Mucosa of descending colon (tissue), 3 donors: ENCODE results near the gene DGUOK. TPM values are rescaled to one million over a fixed set of nuclear protein-coding genes. Genes with fewer than 3 reads are reported as not detected.

ENCODE experiments used
- ATAC-seq: fragments of 200-7000 bp; cut with Tn5 transposase; one replicate; pipeline ENCODE4 v1.9.1; 2020; ENCODE audit warnings: mild to moderate bottlenecking, moderate library complexity
- DNase-seq, 3 donors: peaks; one replicate each; pipeline ENCODE4 v3.0.0-alpha.2; 2020
- H3K36me3 ChIP-seq: fragments of 200-600 bp; one replicate; pipeline ENCODE4 v1.8.0; 2021; ENCODE audit warnings: low read depth, mild to moderate bottlenecking
- H3K4me1 ChIP-seq: fragments of 200-600 bp; one replicate; pipeline ENCODE4 v1.8.0; 2021; ENCODE audit warnings: low read depth, mild to moderate bottlenecking
- H3K4me3 ChIP-seq: fragments of 200-600 bp; one replicate; pipeline ENCODE4 v1.8.0; 2021; ENCODE audit warnings: mild to moderate bottlenecking
- H3K9me3 ChIP-seq: fragments of 200-600 bp; one replicate; pipeline ENCODE4 v1.8.0; 2021; ENCODE audit warnings: mild to moderate bottlenecking
- intact Hi-C, 2 donors: fragments of 100-400 bp; cut with DNase I in 1 of 2; cut with micrococcal nuclease in 1 of 2; formaldehyde crosslinking; loops; one replicate each; pipeline versions ENCODE4 v1.11.0 to v1.11.1; 2022; cut with DNase I, micrococcal nuclease
- total RNA-seq, 3 donors: library from RNA; stranded (reverse); fragmentation: NEBNext Ultra II Directional in 2 of 3; extraction: Animal tissue kit (Norgen Biotek cat#: 25700) in 2 of 3; gene quantifications; one replicate each; pipeline versions ENCODE4 v1.2.1 to v1.2.4, GENCODE V29; 2021 to 2023
- TF ChIP-seq, protein P1 (sequence below): fragments of 200-600 bp; IDR thresholded peaks from one replicate; pipeline ENCODE4 v1.8.0; 2022; ENCODE audit warnings: antibody characterized with exemption, mild to moderate bottlenecking
- donor health status: DM: no; HTN: no; CAD: no; lungs with moderate emphysema.
- donor health status: DM: no; HTN: no; CAD: no.
- donor health status: DM: no; HTN: yes; CAD: no.

DGUOK gene
- total RNA-seq, 3 donors from 2014 or later, result 36.5 to 61.3 (median 57.8) TPM

GRCh38 chr2:73921581-73921980 is 5.1 kb upstream of the DGUOK start:
- DNase-seq (no peak), ATAC-seq (no peak)
- Histone ChIP-seq H3K4me3 (no peak overlapping the region), H3K36me3 (no peaks in the 10 kb centered on the region), H3K9me3 (no peaks in the 10 kb centered on the region), H3K4me1 (peaks cover 11% of the 10 kb centered on the region)
- TF ChIP-seq, protein P1, sequence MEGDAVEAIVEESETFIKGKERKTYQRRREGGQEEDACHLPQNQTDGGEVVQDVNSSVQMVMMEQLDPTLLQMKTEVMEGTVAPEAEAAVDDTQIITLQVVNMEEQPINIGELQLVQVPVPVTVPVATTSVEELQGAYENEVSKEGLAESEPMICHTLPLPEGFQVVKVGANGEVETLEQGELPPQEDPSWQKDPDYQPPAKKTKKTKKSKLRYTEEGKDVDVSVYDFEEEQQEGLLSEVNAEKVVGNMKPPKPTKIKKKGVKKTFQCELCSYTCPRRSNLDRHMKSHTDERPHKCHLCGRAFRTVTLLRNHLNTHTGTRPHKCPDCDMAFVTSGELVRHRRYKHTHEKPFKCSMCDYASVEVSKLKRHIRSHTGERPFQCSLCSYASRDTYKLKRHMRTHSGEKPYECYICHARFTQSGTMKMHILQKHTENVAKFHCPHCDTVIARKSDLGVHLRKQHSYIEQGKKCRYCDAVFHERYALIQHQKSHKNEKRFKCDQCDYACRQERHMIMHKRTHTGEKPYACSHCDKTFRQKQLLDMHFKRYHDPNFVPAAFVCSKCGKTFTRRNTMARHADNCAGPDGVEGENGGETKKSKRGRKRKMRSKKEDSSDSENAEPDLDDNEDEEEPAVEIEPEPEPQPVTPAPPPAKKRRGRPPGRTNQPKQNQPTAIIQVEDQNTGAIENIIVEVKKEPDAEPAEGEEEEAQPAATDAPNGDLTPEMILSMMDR, result no peak
- intact Hi-C loops, result no loop called here

DNA sequence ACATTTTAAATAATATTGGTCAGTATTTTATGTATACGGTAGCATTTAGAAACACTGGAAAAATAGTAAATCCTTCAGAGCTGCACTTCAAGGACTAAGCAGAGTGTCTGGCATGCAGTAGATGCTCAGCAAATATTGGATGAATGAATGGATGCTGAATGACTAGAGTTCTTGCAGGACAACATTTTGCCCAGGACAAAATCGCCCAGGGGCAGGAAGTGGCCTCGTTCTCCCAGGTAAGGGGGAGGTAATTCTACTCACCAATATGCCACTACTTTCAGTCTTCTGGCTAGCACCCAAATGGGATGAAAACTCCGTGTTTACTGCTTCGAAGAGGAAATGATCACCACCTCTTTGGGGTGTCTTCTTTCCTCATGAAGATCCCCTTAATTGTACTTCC is 4.0 kb upstream of the DGUOK start:
- Histone ChIP-seq H3K9me3 (no peaks in the 10 kb centered on the region), H3K4me3 (no peak overlapping the region), H3K4me1 (peaks cover 13% of the 10 kb centered on the region), H3K36me3 (no peaks in the 10 kb centered on the region)
- DNase-seq (no peak), ATAC-seq (no peak)
- intact Hi-C loops, result no loop called here
- TF ChIP-seq, protein P1, result no peak

DNA sequence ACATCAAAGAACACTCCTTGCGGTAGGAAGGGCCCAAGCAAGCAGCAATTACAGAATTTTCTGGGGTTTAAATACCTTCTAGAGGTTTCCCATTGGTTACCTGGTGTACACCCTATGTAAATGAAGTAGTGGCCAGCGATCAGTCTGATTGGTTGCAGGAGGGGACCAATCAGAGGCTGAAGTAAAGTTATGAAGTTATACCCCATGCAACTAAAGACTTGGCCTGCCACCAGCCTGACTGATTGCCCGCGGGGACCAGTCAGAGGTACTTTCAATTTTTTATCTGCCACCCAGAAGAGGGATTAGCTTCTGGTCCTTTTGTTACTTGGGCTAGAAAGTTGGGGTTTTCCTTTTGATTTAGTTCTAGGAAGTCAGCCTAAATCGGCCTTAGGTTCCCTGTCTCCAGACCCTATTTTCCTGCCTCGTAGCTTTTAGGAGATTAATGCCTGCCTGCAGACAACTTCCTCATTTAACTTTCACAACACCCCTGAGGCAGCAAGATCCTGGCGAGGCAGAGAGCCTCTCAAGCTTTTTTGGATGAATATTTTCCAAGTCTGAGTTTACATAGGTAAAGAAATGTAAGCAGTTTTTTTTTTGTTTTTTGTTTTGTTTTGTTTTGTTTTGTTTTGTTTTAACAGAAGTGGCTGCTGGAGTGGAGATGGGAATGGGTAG is 1.5 kb upstream of the DGUOK start:
- H3K4me3 ChIP-seq, result no peak overlapping the region
- DNase-seq (peak; percentile 59 to 77 (median 60)), ATAC-seq (peak; percentile 33)
- TF ChIP-seq, protein P1, result no peak
- H3K4me1 ChIP-seq, result peaks cover 38% of the 10 kb centered on the region
- no peaks in the 10 kb centered on the region for H3K36me3 ChIP-seq
- no peaks in the 10 kb centered on the region for H3K9me3 ChIP-seq
- intact Hi-C loops, result loop anchor here in 1 of 2 donors (5.0 kb wide), 1 partner anchor 57 kb away; the partner anchor contains the start of gene TET3

DNA sequence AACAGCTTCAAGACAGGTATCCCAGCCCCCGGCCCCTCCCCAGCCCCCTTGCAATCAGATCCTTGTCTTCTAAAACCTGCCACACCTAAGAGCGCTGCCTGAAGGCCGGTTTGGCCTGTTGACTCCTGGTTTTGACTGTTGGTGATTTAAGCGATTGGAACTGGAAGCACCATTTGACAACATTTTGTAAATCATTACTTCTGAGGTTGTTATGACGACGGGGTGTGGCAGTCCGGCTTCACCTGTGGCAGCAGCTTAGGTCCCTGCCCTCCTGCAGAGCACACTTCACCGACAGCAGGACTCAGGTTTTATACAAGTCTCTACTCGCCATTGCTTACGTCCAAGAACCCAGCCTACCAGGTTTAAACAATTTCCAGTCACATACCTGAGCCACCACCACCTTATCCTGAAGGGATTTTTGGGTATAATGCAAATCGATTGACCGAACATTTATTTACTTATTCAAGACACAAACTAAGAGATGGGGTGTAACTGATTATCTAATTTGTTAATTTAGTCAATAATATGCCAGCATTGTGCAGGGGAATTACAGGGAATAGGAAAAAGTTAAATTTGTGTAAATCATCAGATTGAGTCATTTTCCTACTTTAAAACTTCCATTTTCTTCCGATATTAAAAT is 707 bp upstream of the DGUOK start:
- ATAC-seq, result peak; percentile 75
- no peak overlapping the region for H3K4me3 ChIP-seq
- peaks cover 39% of the 10 kb centered on the region for H3K4me1 ChIP-seq
- DNase-seq, result peak; percentile 79 to 92 (median 80)
- TF ChIP-seq, protein P1, result no peak
- H3K9me3 ChIP-seq, result no peaks in the 10 kb centered on the region
- H3K36me3 ChIP-seq, result no peaks in the 10 kb centered on the region
- intact Hi-C loops, result loop anchor here in 1 of 2 donors (5.0 kb wide), 1 partner anchor 56 kb away; the partner anchor contains the start of gene TET3

DNA sequence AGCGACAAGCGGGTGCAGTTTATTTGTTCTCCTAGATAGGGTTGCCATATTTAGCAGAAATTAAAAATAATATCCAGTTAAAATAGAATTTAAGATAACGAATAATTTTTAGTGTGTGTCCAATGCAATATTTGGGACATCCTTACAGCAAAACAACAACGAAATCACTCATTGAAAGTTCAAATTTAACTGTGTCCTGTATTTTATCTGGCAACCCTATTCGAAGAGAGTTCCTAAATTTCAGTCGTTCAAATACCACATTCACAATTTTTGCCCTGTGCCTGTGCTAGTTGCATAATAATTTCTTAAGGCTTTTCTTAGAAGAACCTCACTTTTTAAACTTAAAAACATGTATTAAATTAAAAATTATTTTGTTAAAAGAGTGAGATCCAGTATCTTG is 664 bp downstream of the DGUOK start:
- DNase-seq (no peak), ATAC-seq (no peak)
- TF ChIP-seq, protein P1, result no peak
- no peaks in the 10 kb centered on the region for H3K36me3 ChIP-seq
- intact Hi-C loops, result loop anchor here in 1 of 2 donors (5.0 kb wide), 1 partner anchor 55 kb away; the partner anchor contains the start of gene TET3
- H3K4me1 ChIP-seq, result peaks cover 39% of the 10 kb centered on the region
- H3K4me3 ChIP-seq, result peak overlapping the region; percentile 31
- no peaks in the 10 kb centered on the region for H3K9me3 ChIP-seq
